H1 (cell line): Measurements from ENCODE around the gene SND1. TPM values are rescaled to one million over a fixed set of nuclear protein-coding genes. Genes with fewer than 3 reads are reported as not detected.

Experiments used
- CTCF ChIA-PET: fragments of 300-600 bp; sonication (Branson Sonifier 250); formaldehyde crosslinking; loops from one replicate; lab custom pipeline; 2021; ENCODE audit not compliant: partially characterized antibody; lab: Charles Lee
- POLR2A ChIA-PET: fragments of 300-600 bp; sonication (Branson Sonifier 250); formaldehyde crosslinking; loops from one replicate; lab custom pipeline; 2021; ENCODE audit warnings: inconsistent platforms; ENCODE audit not compliant: partially characterized antibody; lab: Charles Lee
- DNase-seq, 2 experiments: peaks; one replicate each; pipeline versions ENCODE4 v3.0.0 to v3.0.0-alpha.2; 2010 to 2022; ENCODE audit warnings: low spot score in 2 of 2, low read depth in 1 of 2, mixed read lengths in 1 of 2
- FAIRE-seq: peaks from 2 replicates; lab custom pipeline; 2011; peaks lifted over from hg19 to GRCh38; lab: Jason Lieb, UNC
- H2AFZ ChIP-seq: 2 replicates; pipeline ENCODE4 v1.8.1; 2012; ENCODE audit warnings: low read length, inconsistent platforms
- H2AK5ac ChIP-seq: 2 replicates; pipeline ENCODE4 v1.6.1; 2013; ENCODE audit warnings: low read depth, low read length
- H2BK120ac ChIP-seq: replicated peaks from 2 replicates; pipeline ENCODE3; 2013; ENCODE audit warnings: low read depth, low read length, inconsistent platforms
- H2BK12ac ChIP-seq: 2 replicates; pipeline ENCODE4 v1.6.1; 2013; ENCODE audit warnings: low read depth, low read length
- H2BK15ac ChIP-seq: 2 replicates; pipeline ENCODE4 v1.6.1; 2013; ENCODE audit warnings: low read length
- H2BK20ac ChIP-seq: 2 replicates; pipeline ENCODE4 v1.6.1; 2013; ENCODE audit warnings: low read length
- H2BK5ac ChIP-seq: 2 replicates; pipeline ENCODE4 v1.6.1; 2013; ENCODE audit warnings: low read depth, low read length
- H3K14ac ChIP-seq: 2 replicates; pipeline ENCODE4 v1.6.1; 2013; ENCODE audit warnings: inconsistent platforms; ENCODE audit not compliant: insufficient read length
- H3K18ac ChIP-seq: 2 replicates; pipeline ENCODE4 v1.6.1; 2013; ENCODE audit warnings: low read length; ENCODE audit errors: extremely low read depth
- H3K23ac ChIP-seq: 2 replicates; pipeline ENCODE4 v1.6.1; 2013; ENCODE audit warnings: inconsistent platforms; ENCODE audit not compliant: insufficient read length
- H3K23me2 ChIP-seq: 2 replicates; pipeline ENCODE4 v1.6.1; 2013; ENCODE audit warnings: low read depth, low read length
- H3K27ac ChIP-seq: 2 replicates; pipeline ENCODE4 v1.6.1; 2011; ENCODE audit warnings: low read depth, low read length, inconsistent platforms
- H3K27me3 ChIP-seq, 4 experiments: replicated peaks in 1 of 4; 1 replicate in 1 of 4; 2 replicates in 3 of 4; pipeline versions ENCODE4 v1.6.1 to v1.8.1; 2011 to 2013; ENCODE audit warnings: low read length in 3 of 4, mild to moderate bottlenecking in 3 of 4, inconsistent platforms in 2 of 4, mixed read lengths in 2 of 4, moderate library complexity in 1 of 4; ENCODE audit not compliant: control insufficient read depth in 3 of 4, insufficient read depth in 3 of 4; ENCODE audit errors: extremely low read depth in 1 of 4
- H3K36me3 ChIP-seq, 4 experiments: 2 replicates each; pipeline versions ENCODE4 v1.6.1 to v1.8.1; 2011 to 2013; ENCODE audit warnings: mild to moderate bottlenecking in 4 of 4, low read length in 3 of 4, moderate library complexity in 2 of 4, control low read depth in 1 of 4, inconsistent platforms in 1 of 4; ENCODE audit not compliant: insufficient read depth in 4 of 4, control insufficient read depth in 2 of 4
- H3K4ac ChIP-seq: replicated peaks from 2 replicates; pipeline ENCODE3; 2013; ENCODE audit warnings: low read length, low read depth, mixed read lengths, inconsistent platforms; ENCODE audit not compliant: insufficient read length
- H3K4me1 ChIP-seq, 4 experiments: replicated peaks in 1 of 4; 1 replicate in 1 of 4; 2 replicates in 3 of 4; pipeline versions ENCODE4 v1.6.1 to v1.8.1; 2011 to 2013; ENCODE audit warnings: low read length in 3 of 4, inconsistent platforms in 2 of 4, mixed read lengths in 1 of 4; ENCODE audit not compliant: insufficient read depth in 4 of 4, control insufficient read depth in 3 of 4
- H3K4me2 ChIP-seq, 2 experiments: 2 replicates each; pipeline versions ENCODE4 v1.6.1 to v1.8.1; 2011 to 2013; ENCODE audit warnings: low read depth in 2 of 2, low read length in 2 of 2, control low read depth in 1 of 2, inconsistent platforms in 1 of 2, mild to moderate bottlenecking in 1 of 2; ENCODE audit not compliant: insufficient read depth in 1 of 2
- H3K4me3 ChIP-seq, 4 experiments: fragments of 200-600, 300-600 bp in 1 of 4; sonication (generic), shearing (Covaris generic), sonication (Bioruptor Twin) in 1 of 4; 2 replicates each; pipeline versions ENCODE4 v1.5.1 to v1.8.1; 2011 to 2016; ENCODE audit warnings: low read length in 4 of 4, low read depth in 3 of 4, control low read depth in 2 of 4, inconsistent platforms in 2 of 4, mild to moderate bottlenecking in 2 of 4, mixed read lengths in 1 of 4, moderate library complexity in 1 of 4; ENCODE audit not compliant: insufficient read depth in 2 of 4; ENCODE audit errors: extremely low read depth in 1 of 4
- H3K56ac ChIP-seq: replicated peaks from 2 replicates; pipeline ENCODE3; 2013; ENCODE audit warnings: low read depth, mild to moderate bottlenecking, mixed read lengths, low read length, inconsistent platforms; ENCODE audit not compliant: insufficient read length
- H3K79me1 ChIP-seq: 2 replicates; pipeline ENCODE4 v1.6.1; 2013; ENCODE audit warnings: low read depth, low read length, control low read depth
- H3K79me2 ChIP-seq, 2 experiments: 2 replicates each; pipeline versions ENCODE4 v1.6.1 to v1.8.1; 2012 to 2013; ENCODE audit warnings: low read length in 2 of 2, mild to moderate bottlenecking in 2 of 2, inconsistent platforms in 1 of 2; ENCODE audit not compliant: insufficient read depth in 2 of 2, control insufficient read depth in 1 of 2
- H3K9ac ChIP-seq, 4 experiments: replicated peaks in 1 of 4; 1 replicate in 1 of 4; 2 replicates in 3 of 4; pipeline versions ENCODE4 v1.6.1 to v1.8.1; 2011 to 2013; ENCODE audit warnings: low read depth in 3 of 4, low read length in 3 of 4, control low read depth in 2 of 4, mild to moderate bottlenecking in 2 of 4, moderate library complexity in 2 of 4, inconsistent platforms in 1 of 4; ENCODE audit errors: extremely low read depth in 1 of 4
- H3K9me3 ChIP-seq, 2 experiments: 2 replicates each; pipeline versions ENCODE4 v1.6.1 to v1.8.1; 2012 to 2013; ENCODE audit warnings: mild to moderate bottlenecking in 2 of 2, moderate library complexity in 2 of 2, control low read depth in 1 of 2, inconsistent platforms in 1 of 2, low read depth in 1 of 2, low read length in 1 of 2, mixed read lengths in 1 of 2; ENCODE audit not compliant: insufficient read depth in 2 of 2
- H4K20me1 ChIP-seq, 2 experiments: replicated peaks in 1 of 2; 2 replicates each; pipeline versions ENCODE3 to v1.8.1; 2011 to 2013; ENCODE audit warnings: inconsistent platforms in 2 of 2, low read length in 2 of 2, mild to moderate bottlenecking in 1 of 2; ENCODE audit not compliant: insufficient read depth in 2 of 2, control insufficient read depth in 1 of 2
- H4K5ac ChIP-seq: 2 replicates; pipeline ENCODE4 v1.6.1; 2013; ENCODE audit warnings: low read length, low read depth, mixed read lengths, inconsistent platforms; ENCODE audit not compliant: insufficient read length
- H4K8ac ChIP-seq: 2 replicates; pipeline ENCODE4 v1.8.0; 2013; ENCODE audit warnings: mild to moderate bottlenecking, moderate library complexity, low read length, inconsistent platforms; ENCODE audit not compliant: insufficient read depth; ENCODE audit errors: extremely low read depth
- H4K91ac ChIP-seq: replicated peaks from 2 replicates; pipeline ENCODE3; 2013; ENCODE audit warnings: low read length, mixed read lengths, inconsistent platforms; ENCODE audit not compliant: insufficient read length
- BRCA1 ChIP-seq: IDR thresholded peaks from 2 replicates; pipeline ENCODE4 v1.6.1; 2012; ENCODE audit warnings: low read depth, low read length, improper control_type of control experiment
- CEBPB ChIP-seq: IDR thresholded peaks from 2 replicates; pipeline ENCODE4 v1.6.1; 2012; ENCODE audit warnings: low read depth, low read length
- FOSL1 ChIP-seq: IDR thresholded peaks from 2 replicates; pipeline ENCODE4 v1.6.1; 2011; ENCODE audit warnings: mild to moderate bottlenecking, low read depth, low read length, moderate library complexity; ENCODE audit not compliant: insufficient read depth
- HDAC6 ChIP-seq: IDR thresholded peaks from one replicate; pipeline ENCODE4 v1.7.1; 2012; ENCODE audit warnings: low read depth, mild to moderate bottlenecking, inconsistent platforms, low read length, moderate library complexity
- KDM4A ChIP-seq: IDR thresholded peaks from one replicate; pipeline ENCODE4 v1.7.1; 2012; ENCODE audit warnings: low read depth, mild to moderate bottlenecking, moderate library complexity, low read length, inconsistent platforms; ENCODE audit not compliant: severe bottlenecking
- NANOG ChIP-seq: IDR thresholded peaks from 2 replicates; pipeline ENCODE4 v1.6.1; 2011; ENCODE audit warnings: low read length, low read depth, mild to moderate bottlenecking, inconsistent platforms; ENCODE audit not compliant: insufficient read depth, poor library complexity, severe bottlenecking
- PHF8 ChIP-seq: fragments of 200-600 bp; sonication (generic); conservative IDR thresholded peaks from 2 replicates; pipeline ENCODE4 v1.7.1; 2012; ENCODE audit warnings: low read depth, mild to moderate bottlenecking, inconsistent platforms, low read length, moderate library complexity
- RFX5 ChIP-seq: IDR thresholded peaks from 2 replicates; pipeline ENCODE4 v1.6.1; 2011; ENCODE audit warnings: low read depth, low read length, improper control_type of control experiment, borderline replicate concordance
- RNF2 ChIP-seq: fragments of 200-900, 300-1000 bp; sonication (generic); IDR thresholded peaks from 2 replicates; pipeline ENCODE4 v1.7.1; 2016; ENCODE audit warnings: borderline replicate concordance, low read depth, mild to moderate bottlenecking, antibody characterized with exemption, low read length; ENCODE audit not compliant: poor library complexity, severe bottlenecking; ENCODE audit errors: missing control alignments
- SAP30 ChIP-seq: fragments of 300-600 bp; sonication (generic); IDR thresholded peaks from 2 replicates; pipeline ENCODE4 v1.7.1; 2012; ENCODE audit warnings: low read length, moderate library complexity, mild to moderate bottlenecking, inconsistent platforms; ENCODE audit not compliant: insufficient read depth, insufficient replicate concordance
- SUZ12 ChIP-seq: fragments of 200-600 bp; sonication (generic); IDR thresholded peaks from 2 replicates; pipeline ENCODE4 v1.6.1; 2012; ENCODE audit warnings: mild to moderate bottlenecking, inconsistent platforms, low read length, moderate library complexity, mixed read lengths
- TAF1 ChIP-seq: IDR thresholded peaks from 2 replicates; pipeline ENCODE4 v1.6.1; 2011; ENCODE audit warnings: mild to moderate bottlenecking, low read depth, low read length
- TAF7 ChIP-seq: optimal IDR thresholded peaks from 2 replicates; pipeline ENCODE3; 2011; ENCODE audit warnings: low read depth, mild to moderate bottlenecking, inconsistent platforms, low read length, moderate library complexity, borderline replicate concordance
- TEAD4 ChIP-seq: IDR thresholded peaks from 2 replicates; pipeline ENCODE4 v1.6.1; 2012; ENCODE audit warnings: low read depth, low read length, inconsistent platforms, mixed read lengths
- WGBS, 2 experiments: shearing (Covaris generic) in 1 of 2; methylation state at CpG; one replicate each; pipeline versions ENCODE4 v1.1.6 to v1.1.7; 2013 to 2015; ENCODE audit warnings: low lambda C conversion rate in 2 of 2, mixed read lengths in 2 of 2, inconsistent platforms in 1 of 2, low coverage in 1 of 2, missing lambda C conversion rate in 1 of 2; ENCODE audit not compliant: insufficient replicate concordance in 2 of 2, insufficient coverage in 1 of 2, insufficient read length in 1 of 2; ENCODE audit errors: extremely low coverage in 1 of 2, missing lambda C conversion rate in 1 of 2; 5-methylcytosine and 5-hydroxymethylcytosine counted together
- polyA plus RNA-seq, 7 experiments: library from polyadenylated mRNA; depleted of rRNA in 3 of 7; stranded (reverse) in 5 of 7; unstranded in 2 of 7; fragments of >200 nt in 5 of 7; fragments of 200-250 nt in 2 of 7; gene quantifications; 1 replicate in 5 of 7; 2 replicates in 1 of 7; 4 replicates in 1 of 7; pipeline versions ENCODE4 v1.2.1 to v1.2.3, GENCODE V29; 2011 to 2013; ENCODE audit warnings: missing spikeins in 2 of 7, mixed read lengths in 2 of 7
- total RNA-seq: library from RNA; stranded (reverse); fragmentation: NEBNext Ultra II Directional; extraction: Animal tissue kit (Norgen Biotek cat#: 25700); gene quantifications from 2 replicates; pipeline ENCODE4 v1.2.1, GENCODE V29; 2021

Gene SND1
- total and polyA plus RNA-seq, 2 of the 8 experiments (the other 6 are each of a cell fraction or from before 2014, with no cell fraction given) = 122 to 290 TPM

DNA sequence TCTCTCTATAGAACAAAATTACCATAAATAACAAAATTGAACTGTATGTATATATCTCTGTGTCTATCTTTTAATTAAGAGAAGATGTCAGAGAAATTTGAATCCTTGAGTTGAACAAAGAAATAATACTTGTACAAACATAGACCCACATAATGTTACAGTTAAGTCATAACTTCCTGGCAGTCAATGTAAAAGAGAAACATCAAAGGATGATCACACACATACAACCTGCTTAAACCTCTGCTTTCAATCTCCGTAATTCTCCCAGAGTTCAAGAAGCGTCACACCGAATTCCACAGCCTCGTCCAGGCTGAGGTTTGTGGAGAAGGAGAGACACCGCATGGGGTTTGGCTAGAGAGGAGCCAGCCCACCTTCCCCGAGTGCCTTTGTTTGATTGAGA lies 419.4 kb downstream of the SND1 start:
- Histone ChIP-seq H3K9me3 (no peaks in the 10 kb centered on the region), H2BK120ac (no peak overlapping the region), H3K36me3 (no peaks in the 10 kb centered on the region), H3K9ac (no peak overlapping the region), H2AFZ (no peak overlapping the region), H2AK5ac (no peak overlapping the region), H4K5ac (no peak overlapping the region), H3K14ac (no peak overlapping the region), H2BK15ac (no peak overlapping the region), H4K8ac (no peak overlapping the region), H3K4me1 (peaks cover 0 to 8% (median 2%) of the 10 kb centered on the region in 4 experiments; a peak in 3 of 7 replicates), H4K20me1 (peaks cover 7 to 8% of the 10 kb centered on the region in 2 experiments), H3K23ac (no peak overlapping the region), H2BK12ac (no peak overlapping the region), H3K4me2 (no peak overlapping the region), H3K79me1 (no peaks in the 10 kb centered on the region; the same call in 1 of the 2 replicates), H2BK20ac (no peak overlapping the region), H3K56ac (no peak overlapping the region), H3K4me3 (no peak overlapping the region), H3K23me2 (no peaks in the 10 kb centered on the region), H3K79me2 (no peaks in the 10 kb centered on the region), H4K91ac (no peak overlapping the region), H3K27ac (no peak overlapping the region), H3K18ac (no peak overlapping the region), H3K27me3 (no peaks in the 10 kb centered on the region), H3K4ac (no peak overlapping the region), H2BK5ac (no peak overlapping the region)
- FAIRE-seq (no peak), DNase-seq (no peak)
- 89% methylated on average over 6 of the region's 6 CpGs; no CpG with 5 or more reads in 1 of the 2 experiments for WGBS, 2 experiments
- CTCF ChIA-PET = interaction anchor here (1.0 to 16.6 kb wide), 4 partner anchors 11 to 138 kb away, joined by 3 to 135 read pairs (median 26); no protein-coding TSS in a partner anchor
- POLR2A ChIA-PET = interaction anchor here (1.4 kb wide), 1 partner anchor 21 kb away, joined by 3 read pairs; no protein-coding TSS in a partner anchor
- no peak for TF ChIP-seq SAP30
- no peak for TF ChIP-seq BRCA1
- no peak for TF ChIP-seq NANOG
- TF ChIP-seq CEBPB = no peak
- no peak for TF ChIP-seq FOSL1
- no peak for TF ChIP-seq TEAD4
- TF ChIP-seq SUZ12 = no peak
- TF ChIP-seq RNF2 = no peak
- TF ChIP-seq TAF1 = no peak
- TF ChIP-seq RFX5 = no peak
- TF ChIP-seq TAF7 = no peak
- TF ChIP-seq HDAC6 = no peak
- no peak for TF ChIP-seq KDM4A
- no peak for TF ChIP-seq PHF8
